T-helper 2 cell treated with Interferon-gamma antibody and Interleukin-4, amounts not matched to agents 5 μg/mL and 100 μg/mL, for 36 hours (primary cell): ENCODE data around the gene CACYBP.
A peak's percentile ranks its signal among the peaks of the same experiment; 100 is the strongest.
"Not testable (repeated sequence)": the region's sequence is repeated elsewhere in the genome, so short reads cannot be mapped to it uniquely, and the experiment has no call there.

ENCODE experiments used
- DNase-seq: peaks from one replicate; pipeline ENCODE4 v3.0.0; 2021; ENCODE audit warnings: low spot score
- H3K27ac Mint-ChIP-seq: one replicate; pipeline ENCODE4 v1.8.0; 2021; ENCODE audit warnings: mild to moderate bottlenecking, mixed read lengths
- H3K27me3 Mint-ChIP-seq: one replicate; pipeline ENCODE4 v1.8.0; 2021; ENCODE audit warnings: low read depth, mixed read lengths
- H3K36me3 Mint-ChIP-seq: one replicate; pipeline ENCODE4 v1.8.0; 2021; ENCODE audit warnings: low read depth, mixed read lengths
- H3K4me1 Mint-ChIP-seq: one replicate; pipeline ENCODE4 v1.8.0; 2021; ENCODE audit warnings: low read depth, mixed read lengths
- H3K4me3 Mint-ChIP-seq: one replicate; pipeline ENCODE4 v1.8.0; 2022; ENCODE audit warnings: mild to moderate bottlenecking, moderate library complexity, mixed read lengths
- H3K9me3 Mint-ChIP-seq: one replicate; pipeline ENCODE4 v1.8.0; 2021; ENCODE audit warnings: mixed read lengths

The CACYBP gene

GRCh38 chr1:175005085-175005783, 5.5 kb downstream of the CACYBP start:
- H3K4me1 Mint-ChIP-seq: peaks cover 43% of the 10 kb centered on the region
- peaks cover 50% of the 10 kb centered on the region for H3K36me3 Mint-ChIP-seq
- peak overlapping the region; percentile 29 for H3K27ac Mint-ChIP-seq
- DNase-seq: no peak
- H3K27me3 Mint-ChIP-seq: no peaks in the 10 kb centered on the region
- H3K4me3 Mint-ChIP-seq: no peak overlapping the region
- no peaks in the 10 kb centered on the region for H3K9me3 Mint-ChIP-seq

GRCh38 chr1:175009532-175009931, 9.8 kb downstream of the CACYBP start:
- Mint-ChIP-seq H3K27ac (no peak overlapping the region), H3K36me3 (peaks cover 62% of the 10 kb centered on the region), H3K27me3 (no peaks in the 10 kb centered on the region), H3K4me1 (peaks cover 22% of the 10 kb centered on the region), H3K9me3 (no peaks in the 10 kb centered on the region), H3K4me3 (no peak overlapping the region)
- DNase-seq: no peak

GRCh38 chr1:175013445-175013844, 13.7 kb downstream of the CACYBP start:
- H3K4me3 Mint-ChIP-seq: no peak overlapping the region
- peaks cover 62% of the 10 kb centered on the region for H3K36me3 Mint-ChIP-seq
- peaks cover 8% of the 10 kb centered on the region for H3K4me1 Mint-ChIP-seq
- no peaks in the 10 kb centered on the region for H3K9me3 Mint-ChIP-seq
- H3K27me3 Mint-ChIP-seq: no peaks in the 10 kb centered on the region
- H3K27ac Mint-ChIP-seq: peak overlapping the region; percentile 21
- DNase-seq: no peak

GRCh38 chr1:175015243-175015642, 15.5 kb downstream of the CACYBP start:
- Mint-ChIP-seq H3K27me3 (no peaks in the 10 kb centered on the region), H3K4me3 (no peak overlapping the region), H3K36me3 (peaks cover 54% of the 10 kb centered on the region), H3K4me1 (peaks cover 5% of the 10 kb centered on the region), H3K9me3 (no peaks in the 10 kb centered on the region), H3K27ac (no peak overlapping the region)
- DNase-seq: no peak

GRCh38 chr1:175019524-175019923, 19.8 kb downstream of the CACYBP start:
- peaks cover 29% of the 10 kb centered on the region for H3K36me3 Mint-ChIP-seq
- H3K4me3 Mint-ChIP-seq: no peak overlapping the region
- H3K9me3 Mint-ChIP-seq: peaks cover 1% of the 10 kb centered on the region
- no peak overlapping the region for H3K27ac Mint-ChIP-seq
- peaks cover 25% of the 10 kb centered on the region for H3K4me1 Mint-ChIP-seq
- no peaks in the 10 kb centered on the region for H3K27me3 Mint-ChIP-seq
- no peak for DNase-seq

- Mint-ChIP-seq H3K27me3 (no peaks in the 10 kb centered on the region), H3K27ac (peak within 1 kb of the TSS; percentile 95), H3K36me3 (peaks cover 14% of the 10 kb centered on the region), H3K4me3 (peak within 1 kb of the TSS; percentile 97), H3K4me1 (peaks cover 22% of the 10 kb centered on the region), H3K9me3 (peaks cover 6% of the 10 kb centered on the region)
- peak; percentile 96 for DNase-seq
These were observed 23.5 kb downstream of the CACYBP start, which contains the start of gene MRPS14 for GRCh38 chr1:175023043-175023921. Gene MRPS14 (minus strand): TSS chr1:175023425. CDS start chr1:175023408, 17 bp downstream.

GRCh38 chr1:175023922-175024242, 24.1 kb downstream of the CACYBP start:
- peaks cover 22% of the 10 kb centered on the region for H3K4me1 Mint-ChIP-seq
- peak overlapping the region; percentile 97 for H3K4me3 Mint-ChIP-seq
- not testable (repeated sequence) for H3K9me3 Mint-ChIP-seq, H3K27me3 Mint-ChIP-seq, DNase-seq
- H3K27ac Mint-ChIP-seq: peak overlapping the region; percentile 95
- H3K36me3 Mint-ChIP-seq: peaks cover 11% of the 10 kb centered on the region

GRCh38 chr1:175024773-175025172, 25.0 kb downstream of the CACYBP start:
- Mint-ChIP-seq H3K4me3 (peak overlapping the region; percentile 30), H3K36me3 (peaks cover 9% of the 10 kb centered on the region), H3K4me1 (peaks cover 28% of the 10 kb centered on the region), H3K9me3 (peaks cover 6% of the 10 kb centered on the region), H3K27me3 (no peaks in the 10 kb centered on the region), H3K27ac (peak overlapping the region; percentile 58)
- no peak for DNase-seq

GRCh38 chr1:175033953-175034352, 34.2 kb downstream of the CACYBP start:
- peaks cover 8% of the 10 kb centered on the region for H3K4me1 Mint-ChIP-seq
- DNase-seq: no peak
- no peaks in the 10 kb centered on the region for H3K9me3 Mint-ChIP-seq
- no peak overlapping the region for H3K4me3 Mint-ChIP-seq
- H3K36me3 Mint-ChIP-seq: no peaks in the 10 kb centered on the region
- H3K27me3 Mint-ChIP-seq: peaks cover 11% of the 10 kb centered on the region
- no peak overlapping the region for H3K27ac Mint-ChIP-seq

GRCh38 chr1:175034775-175035174, 35.0 kb downstream of the CACYBP start:
- no peak overlapping the region for H3K27ac Mint-ChIP-seq
- H3K27me3 Mint-ChIP-seq: peaks cover 11% of the 10 kb centered on the region
- no peaks in the 10 kb centered on the region for H3K9me3 Mint-ChIP-seq
- no peaks in the 10 kb centered on the region for H3K36me3 Mint-ChIP-seq
- H3K4me1 Mint-ChIP-seq: peaks cover 2% of the 10 kb centered on the region
- DNase-seq: no peak
- no peak overlapping the region for H3K4me3 Mint-ChIP-seq

- Mint-ChIP-seq H3K27me3 (peaks cover 14% of the 10 kb centered on the region), H3K4me1 (no peaks in the 10 kb centered on the region), H3K9me3 (no peaks in the 10 kb centered on the region), H3K27ac (no peak overlapping the region), H3K4me3 (no peak overlapping the region), H3K36me3 (no peaks in the 10 kb centered on the region)
- no peak for DNase-seq
These were observed 36.1 kb downstream of the CACYBP start for GRCh38 chr1:175035865-175036264.

- Mint-ChIP-seq H3K9me3 (no peaks in the 10 kb centered on the region), H3K4me3 (no peak overlapping the region), H3K4me1 (no peaks in the 10 kb centered on the region), H3K27me3 (peaks cover 15% of the 10 kb centered on the region), H3K27ac (no peak overlapping the region), H3K36me3 (no peaks in the 10 kb centered on the region)
- no peak for DNase-seq
These were observed 36.7 kb downstream of the CACYBP start for GRCh38 chr1:175036476-175036875.

GRCh38 chr1:175037416-175037815, 37.7 kb downstream of the CACYBP start:
- Mint-ChIP-seq H3K27me3 (peaks cover 15% of the 10 kb centered on the region), H3K9me3 (no peaks in the 10 kb centered on the region), H3K4me3 (no peak overlapping the region), H3K4me1 (no peaks in the 10 kb centered on the region), H3K36me3 (no peaks in the 10 kb centered on the region), H3K27ac (no peak overlapping the region)
- no peak for DNase-seq

GRCh38 chr1:175040324-175040879, 40.7 kb downstream of the CACYBP start:
- Mint-ChIP-seq H3K4me3 (no peak overlapping the region), H3K9me3 (no peaks in the 10 kb centered on the region), H3K4me1 (no peaks in the 10 kb centered on the region), H3K36me3 (no peaks in the 10 kb centered on the region), H3K27ac (no peak overlapping the region), H3K27me3 (peaks cover 18% of the 10 kb centered on the region)
- DNase-seq: no peak
